GM18909 (cell line): ENCODE data around the gene GMDS.

Experiments
- ATAC-seq: cut with Tn5 transposase; IDR thresholded peaks from one replicate; pipeline ENCODE4 v1.9.1; 2021; ENCODE audit warnings: mild to moderate bottlenecking; ENCODE audit not compliant: unreplicated experiment, poor library complexity

Gene GMDS

DNA sequence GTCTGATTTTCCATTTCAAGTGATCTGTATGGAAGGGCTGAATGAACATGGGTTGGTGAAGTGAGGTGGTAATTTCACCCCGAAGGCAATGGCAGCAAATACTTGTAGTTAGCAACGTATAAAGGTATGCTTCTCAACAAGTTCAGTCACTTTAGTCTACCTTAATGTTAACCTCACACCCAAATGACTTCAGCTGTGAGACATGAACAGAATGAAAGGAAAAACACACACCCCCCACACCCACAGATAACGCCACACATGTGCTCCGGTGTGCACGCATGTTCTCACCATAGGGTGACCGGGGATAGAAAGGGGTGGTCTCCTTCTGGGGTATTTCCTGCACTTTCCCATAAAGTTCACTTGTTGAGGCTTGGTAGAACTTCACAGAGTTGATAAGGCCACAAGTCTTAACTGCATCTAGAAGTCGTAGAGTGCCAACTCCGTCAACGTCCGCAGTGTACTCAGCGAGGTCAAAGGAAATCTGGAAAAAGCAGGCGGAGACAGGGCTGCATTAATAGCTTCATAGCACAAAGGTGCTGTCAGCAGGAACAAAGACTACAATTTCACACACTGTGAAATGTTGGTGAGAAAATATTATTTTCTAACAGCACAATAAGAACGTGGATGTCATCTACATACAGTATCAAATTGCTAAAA lies 284.8 kb downstream of the GMDS start:
- ATAC-seq, result no peak

DNA sequence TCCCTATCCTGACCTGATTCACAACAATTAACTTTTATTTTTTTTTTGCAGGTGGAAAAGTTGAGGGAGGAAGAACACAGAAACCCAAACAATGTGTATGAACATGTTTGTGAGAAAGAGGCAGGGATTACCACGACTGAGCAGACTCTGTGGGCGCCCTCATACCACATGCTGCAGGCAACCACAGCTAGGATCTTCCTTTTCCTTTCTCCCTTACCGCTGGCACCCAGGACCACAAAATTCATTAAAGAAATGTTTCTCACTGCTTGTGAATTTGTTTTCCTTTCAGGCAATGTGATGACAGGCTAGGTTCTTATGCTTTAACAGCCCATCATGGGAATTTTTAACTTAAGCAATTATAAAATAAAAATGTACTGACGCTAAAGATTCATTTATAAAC lies 287.1 kb downstream of the GMDS start:
- no peak for ATAC-seq

DNA sequence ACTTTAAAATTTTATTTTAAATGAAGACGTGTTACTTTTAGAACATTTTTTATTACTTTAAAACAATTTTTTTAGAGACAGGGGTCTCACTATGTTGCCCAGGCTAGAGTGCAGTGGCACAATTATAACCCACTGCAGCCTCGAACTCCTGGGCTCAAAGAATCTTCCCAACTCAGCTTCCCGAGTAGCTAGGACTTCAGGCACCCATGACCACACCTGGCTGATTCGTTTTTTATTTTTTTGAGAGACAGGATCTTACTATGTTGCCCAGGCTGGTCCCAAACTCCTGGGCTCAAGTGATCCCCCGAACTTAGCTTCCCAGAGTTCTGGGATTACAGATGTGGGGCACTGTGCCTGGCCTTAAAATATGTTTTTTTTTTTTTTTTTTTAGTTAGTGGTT lies 287.7 kb downstream of the GMDS start:
- no peak for ATAC-seq

DNA sequence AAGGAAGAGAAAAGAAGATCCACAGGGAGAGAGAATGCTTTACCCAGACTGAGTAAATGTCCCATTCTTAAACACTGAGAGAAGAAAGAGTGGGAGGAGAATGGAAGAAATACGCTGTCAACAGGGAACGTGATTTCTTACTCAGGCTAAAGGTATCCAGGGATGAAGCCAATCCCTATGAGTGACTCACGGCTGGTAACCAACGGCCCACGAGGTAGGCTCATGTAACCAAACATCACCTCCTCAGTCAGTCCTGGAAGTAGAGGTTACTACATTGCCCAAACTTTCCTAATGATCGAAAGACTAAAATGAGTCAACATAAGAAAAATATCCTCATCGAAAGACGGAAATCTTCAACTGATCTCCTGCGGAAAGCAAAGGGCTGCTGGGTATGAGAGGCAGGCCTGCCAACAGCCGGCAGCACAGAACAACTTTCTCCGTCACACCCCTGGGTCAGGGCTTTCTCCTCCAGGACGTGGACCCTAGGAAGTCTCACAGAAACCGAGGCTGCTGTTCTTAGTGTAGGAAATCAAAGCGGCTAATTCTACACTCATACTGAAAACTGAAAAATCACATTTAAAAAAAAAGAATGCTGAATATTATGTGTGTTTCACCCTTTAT lies 292.6 kb downstream of the GMDS start:
- ATAC-seq, result no peak

DNA sequence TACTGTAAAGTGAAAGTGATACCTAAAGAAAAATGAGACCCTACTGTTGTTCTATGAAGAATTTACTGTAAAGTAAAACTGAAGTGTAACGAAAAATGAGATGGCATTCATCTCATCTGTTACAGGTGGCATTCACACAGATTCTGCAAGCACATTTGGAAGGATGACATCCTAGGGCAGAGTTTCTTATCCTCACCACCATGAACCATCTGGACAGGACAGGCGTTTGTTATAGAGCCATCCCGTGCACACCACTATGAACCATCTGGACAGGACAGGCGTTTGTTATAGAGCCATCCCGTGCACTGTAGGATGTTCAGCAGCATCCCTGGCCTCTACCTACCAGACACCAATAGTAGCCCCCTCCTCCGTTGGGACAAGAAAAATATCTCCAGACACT lies 294.8 kb downstream of the GMDS start:
- ATAC-seq, result no peak

DNA sequence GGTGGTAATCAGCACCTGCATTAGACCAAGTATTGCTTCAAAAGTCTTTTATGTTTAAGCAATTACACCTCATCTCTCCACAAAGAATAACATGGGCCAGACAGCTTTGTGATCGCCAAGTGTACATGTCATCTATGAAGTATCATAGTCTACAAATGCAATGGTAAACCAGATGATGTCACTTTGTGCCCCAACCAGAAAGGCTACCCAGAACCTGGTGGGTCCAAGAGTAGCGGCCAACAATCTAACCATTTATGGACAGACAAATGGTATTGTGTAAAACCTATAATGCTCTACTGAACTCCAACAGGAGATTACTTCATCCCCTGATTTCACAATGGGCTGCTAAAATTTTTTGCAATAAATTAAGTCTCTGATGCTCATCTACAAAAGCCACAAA lies 295.9 kb downstream of the GMDS start:
- no peak for ATAC-seq

DNA sequence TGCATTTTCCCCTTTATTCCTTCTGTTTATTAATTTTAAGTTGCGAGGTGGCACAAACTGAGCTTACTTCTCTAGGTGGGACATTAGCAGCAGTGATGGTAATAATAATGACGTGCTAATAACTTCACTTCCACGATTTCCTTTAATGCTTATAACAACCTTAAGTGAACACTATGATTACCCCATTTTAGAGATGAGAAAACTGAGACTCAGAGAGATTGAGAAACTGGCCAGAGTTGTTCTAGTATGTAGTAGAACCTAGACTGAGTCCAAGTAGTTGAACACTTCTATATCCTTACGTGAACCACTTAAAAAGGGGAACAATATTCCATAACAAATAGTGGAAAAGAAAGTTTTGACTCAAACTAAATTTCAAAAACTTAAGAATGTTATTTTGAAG lies 297.5 kb downstream of the GMDS start:
- ATAC-seq, result no peak

DNA sequence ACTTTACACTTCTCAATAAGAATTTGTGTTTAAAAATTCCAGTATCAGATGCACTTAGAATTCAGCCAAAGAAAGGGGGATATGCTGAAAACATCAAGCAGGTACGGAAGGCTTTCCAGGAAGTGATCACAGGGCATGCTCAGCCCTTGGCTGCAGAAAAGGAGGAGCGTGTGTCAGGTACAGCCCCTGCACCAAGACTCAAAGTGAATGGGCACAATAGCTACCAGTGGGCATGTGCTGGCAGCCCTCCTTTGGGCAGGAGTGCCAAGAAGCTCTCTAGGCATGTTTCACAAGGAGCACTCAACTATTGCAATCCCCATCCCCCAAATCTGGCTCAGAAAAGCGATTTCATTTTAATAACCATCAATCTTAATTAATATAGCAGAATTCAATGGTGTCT lies 298.8 kb downstream of the GMDS start:
- ATAC-seq, result no peak

DNA sequence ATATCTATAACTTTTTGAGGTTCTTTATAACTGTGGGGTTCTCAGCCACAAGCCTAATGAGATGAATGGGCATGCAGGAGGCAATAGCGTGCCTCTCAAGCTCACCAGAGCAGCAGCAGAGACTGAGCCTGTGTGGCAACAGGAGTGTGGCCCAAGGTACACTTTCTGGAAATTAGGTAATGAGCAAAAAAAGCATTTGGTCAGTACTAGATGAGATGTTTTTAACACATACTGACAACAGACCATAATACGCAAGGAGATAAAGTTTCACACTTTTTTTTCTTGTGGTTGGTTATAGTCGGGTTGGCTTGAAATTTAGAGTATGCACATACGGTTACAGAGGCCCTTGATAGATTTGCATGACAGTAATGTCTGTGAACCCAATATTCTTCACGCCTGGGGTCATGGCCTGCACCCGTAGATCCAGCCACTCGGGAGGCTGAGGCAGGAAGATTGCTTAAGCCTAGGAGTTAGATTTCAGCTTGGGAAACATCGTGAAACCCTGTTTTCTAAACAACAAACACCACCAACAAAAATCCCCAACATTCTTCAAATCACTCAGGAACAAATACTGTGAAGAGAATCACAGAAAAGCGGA lies 300.1 kb downstream of the GMDS start:
- no peak for ATAC-seq

DNA sequence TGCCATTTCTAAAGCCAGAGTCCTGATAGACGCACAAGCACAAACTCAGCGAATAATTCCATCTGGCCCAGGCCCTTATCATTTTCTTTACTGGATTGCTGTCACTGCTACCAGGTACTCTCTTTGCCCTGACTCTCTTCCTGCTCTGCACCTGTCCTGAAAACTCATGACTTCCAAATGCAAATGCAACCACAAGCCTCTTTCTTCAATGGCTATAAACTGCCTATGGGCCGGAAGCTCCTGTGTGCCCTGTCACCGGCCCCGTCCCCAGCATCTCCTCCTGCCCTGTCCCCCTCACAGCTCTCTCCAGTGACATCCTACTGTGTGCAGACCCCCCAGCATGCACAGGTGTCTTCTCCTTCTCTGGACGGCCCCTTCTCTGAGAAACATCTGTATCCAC lies 302.6 kb downstream of the GMDS start:
- no peak for ATAC-seq

DNA sequence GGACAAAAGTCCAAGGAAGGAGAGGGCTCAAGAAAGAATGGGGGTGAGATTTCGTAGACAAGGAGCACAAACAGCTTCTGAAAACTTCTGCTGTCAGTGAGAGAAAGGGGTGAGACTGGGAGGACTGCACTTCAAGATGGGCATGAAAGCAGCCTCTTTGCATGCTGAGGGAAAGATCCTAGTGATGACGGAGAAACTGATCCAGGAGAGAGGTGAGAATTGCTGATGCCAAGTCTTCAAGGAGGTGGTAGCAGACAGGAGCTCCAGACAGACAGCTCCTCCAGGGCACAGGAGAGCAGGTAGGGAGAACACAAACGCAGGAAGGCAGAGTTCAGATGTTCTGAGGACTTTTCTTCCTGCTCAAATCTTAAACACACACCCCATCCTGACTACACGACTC lies 303.9 kb downstream of the GMDS start:
- no peak for ATAC-seq

DNA sequence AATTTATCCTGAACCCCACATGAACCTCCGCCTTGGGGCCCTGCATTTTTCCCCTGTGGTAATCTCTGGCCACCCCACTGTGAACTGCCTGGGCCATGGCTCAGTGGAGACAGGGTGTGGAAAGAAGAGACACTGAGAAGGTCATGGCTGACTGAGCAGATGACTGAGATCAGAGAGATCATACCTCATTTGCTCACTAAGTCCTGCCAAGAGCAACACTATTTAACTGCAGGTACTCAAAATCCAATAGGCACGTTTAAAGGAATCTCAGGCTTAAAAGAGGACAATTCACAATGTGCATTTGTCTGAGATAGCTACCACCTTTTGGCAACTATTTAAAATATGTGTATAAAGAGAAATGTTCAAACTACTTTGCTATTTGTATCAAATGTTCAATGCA lies 305.0 kb downstream of the GMDS start:
- no peak for ATAC-seq

DNA sequence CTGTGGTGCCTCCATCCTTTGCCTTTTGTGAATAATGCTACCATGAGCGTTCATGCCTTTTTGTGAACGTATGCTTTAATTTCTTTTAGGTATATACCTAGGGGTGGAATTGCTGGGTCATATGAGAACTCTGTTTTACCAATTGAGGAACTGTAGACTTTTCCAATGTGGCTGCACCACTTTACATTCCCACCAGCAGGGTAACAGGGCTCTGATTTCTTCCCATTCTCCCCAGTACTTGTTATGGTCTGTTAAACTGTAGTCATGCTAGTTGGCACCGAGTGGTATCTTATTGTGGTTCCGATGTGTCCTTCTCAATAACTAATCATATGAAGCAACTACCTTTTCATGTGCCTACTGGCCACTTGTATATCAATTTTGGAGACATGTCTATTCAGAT lies 312.1 kb downstream of the GMDS start:
- ATAC-seq, result no peak

DNA sequence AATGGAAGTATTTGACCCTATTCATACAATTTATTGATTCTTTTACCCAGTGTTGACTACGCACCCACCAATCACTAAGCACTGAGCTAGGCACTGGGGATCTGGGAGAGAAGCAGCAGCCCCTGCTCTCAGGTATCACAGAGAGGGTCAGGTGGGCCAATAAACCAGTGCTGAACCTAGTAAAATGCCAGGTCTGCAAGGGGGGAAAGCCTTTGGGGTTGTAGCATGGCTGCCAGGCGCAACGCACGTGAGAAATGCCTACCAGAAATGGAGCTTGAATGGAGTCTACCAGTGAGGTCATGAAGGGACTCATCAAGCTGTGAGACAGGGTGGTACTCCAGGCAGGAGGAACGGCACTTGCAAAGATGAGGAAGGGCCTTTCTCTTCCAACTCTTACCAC lies 313.6 kb downstream of the GMDS start:
- ATAC-seq, result no peak

DNA sequence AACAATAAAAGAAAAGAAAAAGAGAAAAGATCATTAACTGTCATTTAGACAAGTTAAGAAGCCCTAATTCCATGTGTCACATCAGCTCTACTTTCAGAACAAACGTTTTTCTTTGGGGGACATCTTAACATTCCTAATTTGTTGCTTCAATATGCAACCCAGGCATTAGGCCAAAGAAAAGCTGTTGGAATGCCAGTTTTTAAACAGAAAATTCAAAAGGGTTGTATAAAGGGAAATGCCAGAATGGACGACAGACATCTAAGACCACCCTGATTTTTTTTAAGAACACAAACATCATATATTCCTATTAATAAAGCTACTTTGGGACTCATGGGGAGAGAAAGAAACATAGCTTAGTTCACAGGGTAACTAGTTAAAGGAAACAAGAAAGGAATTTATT lies 315.0 kb downstream of the GMDS start:
- no peak for ATAC-seq

DNA sequence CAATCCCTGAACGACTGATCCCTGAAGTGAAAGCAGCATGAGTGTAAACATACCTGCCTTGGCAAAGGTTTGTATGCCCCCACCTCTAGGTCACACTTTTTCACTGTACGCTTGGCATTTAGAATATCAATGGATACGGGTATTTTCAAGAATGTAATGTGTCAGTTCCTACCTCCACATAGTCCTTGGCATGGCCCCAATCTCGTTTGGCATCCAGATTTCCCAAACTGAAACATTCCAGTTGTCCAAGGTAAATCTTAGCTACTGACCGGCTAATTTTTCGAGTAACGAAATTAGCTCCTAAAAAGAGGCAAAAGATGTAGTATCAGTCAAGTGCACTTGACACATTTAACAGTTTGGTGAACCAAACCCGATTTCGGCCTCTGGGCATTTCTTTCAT lies 315.5 kb downstream of the GMDS start:
- ATAC-seq, result no peak

DNA sequence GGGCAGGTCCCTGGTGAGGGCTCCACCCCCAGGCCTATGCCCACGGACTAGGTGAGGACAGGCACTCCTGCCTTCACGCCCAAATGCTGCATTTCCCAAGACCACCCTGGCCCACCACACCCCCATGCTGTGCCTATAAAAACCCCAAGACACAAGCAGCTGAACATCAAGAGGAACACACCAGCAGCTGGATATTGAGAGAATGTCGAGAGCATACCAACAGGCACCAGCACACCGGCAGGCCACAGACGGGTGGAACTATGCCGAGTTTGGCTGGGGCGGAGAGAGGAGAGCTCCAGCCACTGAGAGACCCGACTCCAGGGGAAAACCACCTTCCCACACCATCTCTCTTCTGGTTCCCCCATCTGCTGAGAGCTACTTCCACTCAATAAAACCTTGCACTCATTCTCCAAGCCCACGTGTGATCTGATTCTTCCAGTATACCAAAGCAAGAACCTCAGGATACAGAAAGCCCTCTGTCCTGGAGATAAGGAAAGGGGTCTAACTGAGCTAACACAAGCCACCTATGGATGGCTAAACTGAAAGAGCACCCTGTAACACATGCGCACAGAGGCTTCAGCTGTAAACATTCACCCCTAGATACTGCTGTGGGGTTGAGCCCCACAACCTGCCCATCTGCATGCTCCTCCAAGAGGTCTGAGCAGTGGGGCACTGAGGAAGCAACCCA lies 319.5 kb downstream of the GMDS start:
- no peak for ATAC-seq

DNA sequence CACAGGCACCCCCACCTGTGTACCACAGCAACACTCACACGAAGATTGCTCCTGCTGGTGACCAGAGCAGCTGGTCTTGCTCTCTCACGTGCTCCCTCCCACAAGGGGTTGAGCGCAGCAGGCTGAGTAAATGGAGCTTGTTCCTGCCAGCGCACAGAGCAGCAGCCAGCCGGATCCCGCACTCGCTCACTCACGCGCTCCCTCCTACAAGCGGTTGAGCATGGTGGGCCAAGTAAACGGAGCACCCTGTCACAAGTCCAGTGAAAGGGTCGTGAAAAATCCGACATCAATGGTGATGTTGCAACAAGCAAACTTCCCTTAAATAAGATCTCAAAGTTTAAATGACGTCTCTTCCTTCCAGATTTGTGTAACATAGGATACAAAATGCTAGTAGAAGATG lies 322.0 kb downstream of the GMDS start:
- no peak for ATAC-seq

DNA sequence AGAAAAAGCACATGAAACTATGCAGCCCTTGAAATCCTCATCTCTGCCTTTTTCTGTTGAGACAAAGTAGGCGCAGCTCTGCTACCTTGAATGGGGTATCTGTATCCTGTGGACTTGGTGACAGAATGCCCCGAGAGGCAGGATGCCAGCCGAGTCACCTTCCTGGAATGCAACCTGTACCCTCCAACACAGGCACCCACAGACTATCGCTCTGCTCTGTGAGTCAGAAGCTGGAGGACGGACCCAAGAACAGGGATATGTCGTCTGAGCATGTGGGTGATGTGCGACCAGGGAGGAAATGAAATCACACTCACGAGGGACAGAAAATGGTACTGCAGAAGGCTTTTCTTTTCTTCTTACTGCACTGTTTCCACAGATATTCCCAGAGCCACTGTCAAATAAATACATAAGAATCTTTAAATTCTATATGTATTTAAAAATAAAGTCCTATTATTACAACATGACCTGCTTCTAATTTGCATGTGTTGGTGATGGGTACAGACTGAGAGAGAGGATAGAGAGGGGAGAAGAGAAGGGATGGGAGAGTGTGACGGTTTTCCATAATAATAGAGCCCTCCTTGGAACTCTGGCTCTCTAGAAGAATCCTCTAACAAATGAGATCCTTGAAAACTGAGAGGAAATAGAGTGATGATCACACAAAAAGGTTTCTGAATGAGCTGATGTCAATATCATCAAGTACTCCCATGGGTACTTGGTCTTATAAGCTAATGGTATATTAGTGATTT lies 327.6 kb downstream of the GMDS start:
- ATAC-seq, result no peak

DNA sequence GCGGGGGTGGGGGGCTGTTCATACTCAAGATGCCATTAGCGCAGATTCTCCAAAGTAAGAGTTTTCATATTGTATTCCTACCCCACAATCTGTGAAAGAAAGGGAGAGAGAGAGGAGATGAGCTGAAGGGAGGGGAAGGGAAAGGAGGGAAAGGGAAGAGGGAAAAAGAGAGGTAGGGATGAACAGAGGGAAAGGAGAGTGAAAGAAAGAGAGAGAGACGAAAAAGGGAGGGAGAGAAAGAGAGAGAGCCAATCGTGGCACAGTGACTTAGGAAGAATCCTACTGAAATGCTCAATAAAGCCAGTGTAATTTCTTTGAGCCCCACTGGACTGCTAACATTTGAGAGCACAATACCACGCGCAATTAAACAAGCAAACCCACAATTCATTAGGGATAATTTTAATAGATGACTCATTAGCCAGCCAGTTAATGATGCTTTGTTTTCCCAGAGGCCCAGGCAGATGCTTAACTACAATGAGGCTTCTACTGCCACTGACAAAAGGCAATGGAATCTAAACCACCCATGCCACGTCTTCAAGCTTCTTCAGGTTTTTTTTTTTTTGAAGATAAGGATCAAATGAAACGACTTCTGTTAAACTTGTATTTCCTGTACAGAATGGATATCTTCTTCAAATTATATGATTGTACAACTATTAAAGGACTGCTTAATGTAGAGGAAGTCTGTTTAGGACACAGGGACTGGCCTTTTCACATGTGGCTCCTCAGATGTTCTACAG lies 328.9 kb downstream of the GMDS start:
- no peak for ATAC-seq
